ENCODE results near the gene ABLIM3.

ABLIM3 gene

DNA sequence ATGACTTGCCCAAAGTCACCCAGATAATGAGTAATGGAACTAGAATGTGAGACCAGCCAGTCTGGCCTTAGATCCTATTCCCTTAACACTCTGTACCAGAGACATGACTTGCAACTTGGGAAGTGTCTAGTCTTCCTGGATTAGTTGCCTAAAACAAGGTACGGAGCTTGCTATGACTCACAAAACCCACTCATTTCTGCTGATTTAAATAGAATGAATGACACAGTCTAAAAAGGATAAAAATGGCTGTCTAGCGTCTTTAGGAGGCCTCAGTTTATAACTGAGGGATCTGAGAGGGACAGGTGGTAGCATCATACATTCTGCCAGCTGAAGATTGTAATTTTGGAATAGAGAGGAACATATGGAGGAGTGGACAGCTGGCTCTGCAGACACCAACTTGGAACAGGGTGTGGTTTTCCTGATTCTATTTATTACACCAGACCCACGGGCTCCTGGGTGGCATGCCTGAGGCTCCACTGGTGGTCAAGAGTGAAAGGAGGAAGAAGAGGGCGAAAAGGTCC, 62.7 kb downstream of the ABLIM3 start:
- Histone ChIP-seq H3K4me2 (ENCODE audit: low read length, poor library complexity, severe bottlenecking) (no peak overlapping the region), H4K8ac (ENCODE audit: low read length) (peak overlapping the region; percentile 32), H3K14ac (ENCODE audit: low read length in 2 of 2) (no peak overlapping the region), H3K4me1 (ENCODE audit: control insufficient read depth, insufficient read depth, low read depth, low read length) (no peaks in the 10 kb centered on the region), H2BK12ac (ENCODE audit: low read length in 2 of 2) (peak overlapping the region in 1 of 2 experiments; percentile 56), H3K4ac (ENCODE audit: low read depth in 1 of 2, low read length in 2 of 2) (no peak overlapping the region), H2AFZ (ENCODE audit: low read depth, low read length) (no peak overlapping the region), H4K91ac (ENCODE audit: low read length) (peak overlapping the region; percentile 18), H2BK5ac (ENCODE audit: low read depth, low read length, poor library complexity, severe bottlenecking) (no peak overlapping the region), H3K27me3 (ENCODE audit: control insufficient read depth in 1 of 2, insufficient read depth in 1 of 2, low read length in 2 of 2) (no peaks in the 10 kb centered on the region), H3K23ac (ENCODE audit: low read length in 2 of 2) (no peak overlapping the region), H3K36me3 (ENCODE audit: control insufficient read depth in 1 of 2, insufficient read depth in 2 of 2, low read depth in 1 of 2, low read length in 2 of 2) (peaks cover 23 to 77% of the 10 kb centered on the region in 2 experiments), H3K79me1 (replicated peaks; ENCODE audit: low read length, poor library complexity, severe bottlenecking) (no peaks in the 10 kb centered on the region), H3K9me3 (ENCODE audit: control insufficient read depth, low read length) (peaks cover 3% of the 10 kb centered on the region), H3K18ac (ENCODE audit: low read depth in 1 of 2, low read length in 2 of 2) (peak overlapping the region in 1 of 2 experiments; percentile 77), H2AK5ac (ENCODE audit: low read length, severe bottlenecking) (no peak overlapping the region), H3K27ac (ENCODE audit: low read length, poor library complexity, severe bottlenecking) (no peak overlapping the region), H3K4me3 (ENCODE audit: insufficient read depth in 1 of 2, low read depth in 1 of 2, low read length in 2 of 2) (no peak overlapping the region), H3K9ac (ENCODE audit: low read length) (no peak overlapping the region), H2BK120ac (ENCODE audit: low read depth, low read length) (no peak overlapping the region), H2BK15ac (ENCODE audit: low read depth, poor library complexity, severe bottlenecking) (peak overlapping the region; percentile 83)
- WGBS: 53% methylated on average over 2 of the region's 4 CpGs
- peak; percentile 86 for DNase-seq

DNA sequence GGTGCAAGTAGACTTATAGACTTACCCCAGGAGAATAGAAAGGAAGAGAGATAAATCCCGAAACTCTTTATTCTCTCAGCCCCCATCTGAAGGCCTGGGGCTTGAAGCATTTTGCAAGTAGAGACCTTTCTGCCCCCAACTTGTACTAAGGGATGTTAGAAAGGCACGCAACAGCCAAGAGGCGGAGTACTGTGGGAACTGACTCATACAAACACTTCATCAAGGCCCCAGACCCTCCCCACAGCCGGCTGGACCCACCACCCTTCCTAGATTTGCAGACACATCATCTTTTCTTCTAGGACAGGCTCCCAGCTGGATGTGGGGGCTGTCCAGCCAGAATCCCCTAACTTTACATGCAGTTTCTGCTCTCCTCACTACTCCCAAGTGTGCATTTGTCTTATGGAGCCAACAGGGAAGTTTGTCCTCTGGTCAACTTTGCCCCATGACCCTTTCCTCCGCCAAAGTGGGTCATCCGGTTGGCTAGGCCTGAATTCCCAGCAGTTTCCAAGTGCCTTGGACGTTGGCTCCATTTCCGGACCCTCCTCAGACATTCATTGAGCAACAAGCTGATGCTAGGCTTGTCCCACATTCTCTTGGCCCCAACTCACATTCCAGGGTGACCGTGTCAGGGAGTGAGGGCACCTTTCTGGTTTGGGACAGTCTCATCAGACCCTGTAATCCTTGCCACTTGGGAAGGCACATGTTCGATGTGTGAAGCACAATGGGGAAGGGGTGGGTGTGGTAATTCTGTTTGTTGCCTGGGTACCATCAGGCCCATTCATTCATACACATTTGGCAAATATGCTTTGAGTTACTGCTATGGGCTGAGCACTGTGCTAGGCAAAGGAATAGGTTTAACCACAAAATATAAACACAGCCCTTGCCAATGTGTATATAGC, 64.6 kb downstream of the ABLIM3 start:
- peak overlapping the region; percentile 17 for H3K9ac ChIP-seq (ENCODE audit: low read length)
- peak overlapping the region; percentile 59 for H4K8ac ChIP-seq (ENCODE audit: low read length)
- WGBS: 19% methylated on average over 10 of the region's 10 CpGs
- peaks cover 3% of the 10 kb centered on the region for H3K9me3 ChIP-seq (ENCODE audit: control insufficient read depth, low read length)
- H3K18ac ChIP-seq (ENCODE audit: low read depth in 1 of 2, low read length in 2 of 2): peak overlapping the region; percentile 88 to 97
- DNase-seq: peak; percentile 99
- no peaks in the 10 kb centered on the region for H3K27me3 ChIP-seq (ENCODE audit: control insufficient read depth in 1 of 2, insufficient read depth in 1 of 2, low read length in 2 of 2)
- no peak overlapping the region for H2BK5ac ChIP-seq (ENCODE audit: low read depth, low read length, poor library complexity, severe bottlenecking)
- no peak overlapping the region for H2BK15ac ChIP-seq (ENCODE audit: low read depth, poor library complexity, severe bottlenecking)
- no peak overlapping the region for H3K23ac ChIP-seq (ENCODE audit: low read length in 2 of 2)
- no peak overlapping the region for H3K4me3 ChIP-seq (ENCODE audit: insufficient read depth in 1 of 2, low read depth in 1 of 2, low read length in 2 of 2)
- peak overlapping the region; percentile 81 for H4K91ac ChIP-seq (ENCODE audit: low read length)
- no peaks in the 10 kb centered on the region for H3K79me1 ChIP-seq (replicated peaks; ENCODE audit: low read length, poor library complexity, severe bottlenecking)
- peaks cover 18 to 78% of the 10 kb centered on the region in 2 experiments for H3K36me3 ChIP-seq (ENCODE audit: control insufficient read depth in 1 of 2, insufficient read depth in 2 of 2, low read depth in 1 of 2, low read length in 2 of 2)
- peak overlapping the region in 1 of 2 experiments; percentile 56 for H3K14ac ChIP-seq (ENCODE audit: low read length in 2 of 2)
- no peak overlapping the region for H2AFZ ChIP-seq (ENCODE audit: low read depth, low read length)
- no peak overlapping the region for H3K27ac ChIP-seq (ENCODE audit: low read length, poor library complexity, severe bottlenecking)
- peak overlapping the region; percentile 98 for H2BK120ac ChIP-seq (ENCODE audit: low read depth, low read length)
- peak overlapping the region; percentile 24 to 94 for H2BK12ac ChIP-seq (ENCODE audit: low read length in 2 of 2)
- no peak overlapping the region for H3K4me2 ChIP-seq (ENCODE audit: low read length, poor library complexity, severe bottlenecking)
- no peaks in the 10 kb centered on the region for H3K4me1 ChIP-seq (ENCODE audit: control insufficient read depth, insufficient read depth, low read depth, low read length)
- no peak overlapping the region for H2AK5ac ChIP-seq (ENCODE audit: low read length, severe bottlenecking)
- peak overlapping the region; percentile 64 to 87 for H3K4ac ChIP-seq (ENCODE audit: low read depth in 1 of 2, low read length in 2 of 2)

DNA sequence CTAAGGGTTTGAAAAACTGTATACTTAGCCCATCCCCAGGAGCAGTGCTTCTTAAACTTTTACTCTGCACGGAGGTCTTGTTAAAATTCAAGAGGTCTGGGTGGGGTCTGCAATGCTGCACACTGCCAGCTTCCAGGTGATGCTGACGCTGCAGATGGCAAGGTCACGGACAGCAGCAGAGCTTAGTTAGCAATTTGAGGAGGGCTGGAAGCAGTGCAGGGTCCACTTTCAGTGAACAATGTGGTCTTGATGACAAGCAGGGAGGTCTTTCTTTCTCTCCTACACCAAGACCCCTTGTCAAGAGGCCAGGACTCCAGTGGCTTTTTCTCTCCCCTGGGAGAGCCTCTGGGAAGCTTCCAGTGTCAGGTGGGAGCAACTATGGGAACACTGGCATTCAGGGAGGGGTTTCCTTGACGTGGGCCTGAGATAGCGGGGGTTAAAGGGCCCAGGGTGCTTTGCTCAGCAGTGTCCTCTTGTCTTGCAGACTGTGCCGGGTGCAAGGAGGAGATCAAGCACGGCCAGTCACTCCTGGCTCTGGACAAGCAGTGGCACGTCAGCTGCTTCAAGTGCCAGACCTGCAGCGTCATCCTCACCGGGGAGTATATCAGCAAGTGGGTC, 65.3 kb downstream of the ABLIM3 start:
- H4K91ac ChIP-seq (ENCODE audit: low read length): peak overlapping the region; percentile 100
- no peaks in the 10 kb centered on the region for H3K79me1 ChIP-seq (replicated peaks; ENCODE audit: low read length, poor library complexity, severe bottlenecking)
- peak overlapping the region; percentile 83 to 98 for H3K4ac ChIP-seq (ENCODE audit: low read depth in 1 of 2, low read length in 2 of 2)
- H4K8ac ChIP-seq (ENCODE audit: low read length): peak overlapping the region; percentile 97
- H3K27ac ChIP-seq (ENCODE audit: low read length, poor library complexity, severe bottlenecking): no peak overlapping the region
- H3K14ac ChIP-seq (ENCODE audit: low read length in 2 of 2): peak overlapping the region in 1 of 2 experiments; percentile 96
- H2AK5ac ChIP-seq (ENCODE audit: low read length, severe bottlenecking): no peak overlapping the region
- H3K4me2 ChIP-seq (ENCODE audit: low read length, poor library complexity, severe bottlenecking): no peak overlapping the region
- peaks cover 3% of the 10 kb centered on the region for H3K9me3 ChIP-seq (ENCODE audit: control insufficient read depth, low read length)
- DNase-seq: peak; percentile 81
- H3K23ac ChIP-seq (ENCODE audit: low read length in 2 of 2): peak overlapping the region in 1 of 2 experiments; percentile 71
- H2BK120ac ChIP-seq (ENCODE audit: low read depth, low read length): peak overlapping the region; percentile 97
- H3K9ac ChIP-seq (ENCODE audit: low read length): peak overlapping the region; percentile 17
- peak overlapping the region; percentile 88 to 98 for H2BK12ac ChIP-seq (ENCODE audit: low read length in 2 of 2)
- 58% methylated on average over 9 of the region's 10 CpGs for WGBS
- peak overlapping the region; percentile 89 for H2BK15ac ChIP-seq (ENCODE audit: low read depth, poor library complexity, severe bottlenecking)
- no peaks in the 10 kb centered on the region for H3K4me1 ChIP-seq (ENCODE audit: control insufficient read depth, insufficient read depth, low read depth, low read length)
- peak overlapping the region; percentile 97 to 98 for H3K18ac ChIP-seq (ENCODE audit: low read depth in 1 of 2, low read length in 2 of 2)
- peaks cover 14 to 71% of the 10 kb centered on the region in 2 experiments for H3K36me3 ChIP-seq (ENCODE audit: control insufficient read depth in 1 of 2, insufficient read depth in 2 of 2, low read depth in 1 of 2, low read length in 2 of 2)
- H2AFZ ChIP-seq (ENCODE audit: low read depth, low read length): no peak overlapping the region
- no peaks in the 10 kb centered on the region for H3K27me3 ChIP-seq (ENCODE audit: control insufficient read depth in 1 of 2, insufficient read depth in 1 of 2, low read length in 2 of 2)
- H3K4me3 ChIP-seq (ENCODE audit: insufficient read depth in 1 of 2, low read depth in 1 of 2, low read length in 2 of 2): no peak overlapping the region
- no peak overlapping the region for H2BK5ac ChIP-seq (ENCODE audit: low read depth, low read length, poor library complexity, severe bottlenecking)

DNA sequence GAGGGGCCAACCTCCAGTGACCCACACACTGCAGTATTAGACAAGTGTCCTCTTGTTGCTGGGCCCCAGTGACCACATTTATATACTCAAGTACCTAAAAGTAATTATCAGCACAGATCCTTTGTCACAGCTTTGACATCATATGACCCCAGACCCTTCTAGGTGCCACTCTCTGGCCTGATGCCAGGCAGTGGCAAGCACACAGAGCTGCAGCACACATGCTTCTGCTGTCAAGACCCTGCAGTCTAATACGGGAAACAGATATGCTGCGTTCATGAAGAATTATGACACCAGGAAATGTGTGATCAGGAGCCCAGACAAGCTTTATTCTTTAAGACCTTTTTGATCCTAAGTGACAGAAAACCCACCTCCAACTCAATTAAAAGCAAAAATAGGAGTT, 66.5 kb downstream of the ABLIM3 start:
- WGBS: 84% methylated on average over 2 of the region's 2 CpGs
- no peak overlapping the region for H3K9ac ChIP-seq (ENCODE audit: low read length)

More for the DNA sequence above, 66.5 kb downstream of the ABLIM3 start:
- H3K18ac ChIP-seq (ENCODE audit: low read depth in 1 of 2, low read length in 2 of 2): peak overlapping the region; percentile 84 to 91
- peak overlapping the region; percentile 17 to 88 for H3K4ac ChIP-seq (ENCODE audit: low read depth in 1 of 2, low read length in 2 of 2)
- H3K23ac ChIP-seq (ENCODE audit: low read length in 2 of 2): no peak overlapping the region
- H2BK120ac ChIP-seq (ENCODE audit: low read depth, low read length): peak overlapping the region; percentile 13
- peaks cover 11 to 62% of the 10 kb centered on the region in 2 experiments for H3K36me3 ChIP-seq (ENCODE audit: control insufficient read depth in 1 of 2, insufficient read depth in 2 of 2, low read depth in 1 of 2, low read length in 2 of 2)
- H2BK12ac ChIP-seq (ENCODE audit: low read length in 2 of 2): peak overlapping the region; percentile 76 to 91
- H2BK5ac ChIP-seq (ENCODE audit: low read depth, low read length, poor library complexity, severe bottlenecking): no peak overlapping the region
- H3K27ac ChIP-seq (ENCODE audit: low read length, poor library complexity, severe bottlenecking): no peak overlapping the region
- no peak overlapping the region for H2AFZ ChIP-seq (ENCODE audit: low read depth, low read length)
- no peak for DNase-seq
- H3K4me1 ChIP-seq (ENCODE audit: control insufficient read depth, insufficient read depth, low read depth, low read length): no peaks in the 10 kb centered on the region
- peak overlapping the region in 1 of 2 experiments; percentile 86 for H3K14ac ChIP-seq (ENCODE audit: low read length in 2 of 2)
- peaks cover 3% of the 10 kb centered on the region for H3K9me3 ChIP-seq (ENCODE audit: control insufficient read depth, low read length)
- H3K27me3 ChIP-seq (ENCODE audit: control insufficient read depth in 1 of 2, insufficient read depth in 1 of 2, low read length in 2 of 2): no peaks in the 10 kb centered on the region
- peak overlapping the region; percentile 35 for H4K8ac ChIP-seq (ENCODE audit: low read length)
- H3K79me1 ChIP-seq (replicated peaks; ENCODE audit: low read length, poor library complexity, severe bottlenecking): no peaks in the 10 kb centered on the region
- no peak overlapping the region for H3K4me3 ChIP-seq (ENCODE audit: insufficient read depth in 1 of 2, low read depth in 1 of 2, low read length in 2 of 2)
- H2AK5ac ChIP-seq (ENCODE audit: low read length, severe bottlenecking): no peak overlapping the region
- H4K91ac ChIP-seq (ENCODE audit: low read length): peak overlapping the region; percentile 19
- no peak overlapping the region for H2BK15ac ChIP-seq (ENCODE audit: low read depth, poor library complexity, severe bottlenecking)
- H3K4me2 ChIP-seq (ENCODE audit: low read length, poor library complexity, severe bottlenecking): no peak overlapping the region

All from mesenchymal stem cell (in vitro differentiated cells and primary cell).